WTC11 (cell line): ENCODE results near the gene TBX15. TPM values are rescaled to one million over a fixed set of nuclear protein-coding genes. Genes with fewer than 3 reads are reported as not detected.

Source experiments
- ATAC-seq: fragments of 200-7000 bp; cut with Tn5 transposase; 2 replicates; pipeline ENCODE4 v1.10.0; 2021; ENCODE audit warnings: mild to moderate bottlenecking, moderate library complexity
- CTCF ChIA-PET: fragments of 300-600 bp; sonication (Branson Sonifier 250); formaldehyde crosslinking; loops from one replicate; lab custom pipeline; 2021; ENCODE audit warnings: antibody characterized with exemption; lab: Charles Lee
- POLR2A ChIA-PET: fragments of 350-600 bp; sonication (Branson Sonifier 250); formaldehyde crosslinking; loops from one replicate; lab custom pipeline; 2021; ENCODE audit warnings: antibody characterized with exemption; lab: Charles Lee
- DNase-seq: peaks from one replicate; pipeline ENCODE4 v3.0.0; 2021; ENCODE audit warnings: low spot score
- H3K27ac Mint-ChIP-seq: 2 replicates; pipeline ENCODE4 v1.8.0; 2021; ENCODE audit warnings: mixed read lengths
- H3K27me3 Mint-ChIP-seq: 2 replicates; pipeline ENCODE4 v1.8.0; 2021; ENCODE audit warnings: low read depth, mild to moderate bottlenecking, moderate library complexity, mixed read lengths
- H3K36me3 Mint-ChIP-seq: 2 replicates; pipeline ENCODE4 v1.8.0; 2021; ENCODE audit warnings: mixed read lengths
- H3K4me1 Mint-ChIP-seq: 2 replicates; pipeline ENCODE4 v1.8.0; 2022; ENCODE audit warnings: mixed read lengths
- H3K4me3 Mint-ChIP-seq: 2 replicates; pipeline ENCODE4 v1.8.0; 2021; ENCODE audit warnings: mild to moderate bottlenecking, moderate library complexity, mixed read lengths
- H3K9me3 Mint-ChIP-seq: 2 replicates; pipeline ENCODE4 v1.8.0; 2021; ENCODE audit warnings: mixed read lengths
- ATF1 ChIP-seq: sonication (generic); formaldehyde crosslinking; IDR thresholded peaks from 2 replicates; pipeline ENCODE4 v1.8.1; 2023; ENCODE audit warnings: mild to moderate bottlenecking, moderate library complexity, missing genetic modification reagents
- ESRRA ChIP-seq: sonication (generic); formaldehyde crosslinking; IDR thresholded peaks from 2 replicates; pipeline ENCODE4 v1.8.1; 2022; ENCODE audit warnings: mild to moderate bottlenecking, missing genetic modification reagents, borderline replicate concordance
- GABPB1 ChIP-seq: sonication (generic); formaldehyde crosslinking; IDR thresholded peaks from 2 replicates; pipeline ENCODE4 v1.8.1; 2023; ENCODE audit warnings: mild to moderate bottlenecking, missing genetic modification reagents
- KAT7 ChIP-seq: sonication (generic); formaldehyde crosslinking; IDR thresholded peaks from 2 replicates; pipeline ENCODE4 v1.8.1; 2023; ENCODE audit warnings: missing genetic modification reagents, mild to moderate bottlenecking, borderline replicate concordance
- NFATC4 ChIP-seq: fragments of 250-450 bp; sonication (Bioruptor Pico); IDR thresholded peaks from 2 replicates; pipeline ENCODE4 v1.9.0; 2021; ENCODE audit warnings: mild to moderate bottlenecking
- NFYB ChIP-seq: sonication (generic); formaldehyde crosslinking; conservative IDR thresholded peaks from 2 replicates; pipeline ENCODE4 v1.8.0; 2022; ENCODE audit warnings: low read depth, missing genetic modification reagents
- RORB ChIP-seq: fragments of 250-450 bp; sonication (Bioruptor Pico); IDR thresholded peaks from 2 replicates; pipeline ENCODE4 v1.9.0; 2021; ENCODE audit warnings: mild to moderate bottlenecking
- SMAD4 ChIP-seq: sonication (generic); formaldehyde crosslinking; IDR thresholded peaks from 2 replicates; pipeline ENCODE4 v1.8.0; 2022; ENCODE audit warnings: mild to moderate bottlenecking, missing genetic modification reagents
- ZBTB21 ChIP-seq: sonication (generic); formaldehyde crosslinking; IDR thresholded peaks from 2 replicates; pipeline ENCODE4 v1.8.1; 2023; ENCODE audit warnings: mild to moderate bottlenecking, missing genetic modification reagents, borderline replicate concordance
- ZNF317 ChIP-seq: sonication (generic); formaldehyde crosslinking; IDR thresholded peaks from 2 replicates; pipeline ENCODE4 v1.8.1; 2023; ENCODE audit warnings: low read depth, mild to moderate bottlenecking, moderate library complexity, missing genetic modification reagents, borderline replicate concordance
- ZNF396 ChIP-seq: fragments of 250-450 bp; sonication (Bioruptor Pico); IDR thresholded peaks from 2 replicates; pipeline ENCODE4 v1.8.0; 2021; ENCODE audit warnings: mild to moderate bottlenecking, moderate library complexity, borderline replicate concordance
- total RNA-seq: library from RNA; stranded (reverse); gene quantifications from 3 replicates; pipeline ENCODE4 v1.2.3, GENCODE V29; 2021
- TF ChIP-seq, protein P1 (sequence below): sonication (generic); formaldehyde crosslinking; conservative IDR thresholded peaks from 2 replicates; pipeline ENCODE4 v1.8.1; 2023; ENCODE audit warnings: mild to moderate bottlenecking, low read depth, missing genetic modification reagents, moderate library complexity
- TF ChIP-seq, protein P2 (sequence below): fragments of 250-450 bp; sonication (Bioruptor Pico); IDR thresholded peaks from 2 replicates; pipeline ENCODE4 v2.1.2; 2022; ENCODE audit warnings: mild to moderate bottlenecking, moderate library complexity
- TF ChIP-seq, protein P3 (sequence below): sonication (generic); formaldehyde crosslinking; IDR thresholded peaks from 2 replicates; pipeline ENCODE4 v1.8.0; 2022; ENCODE audit warnings: mild to moderate bottlenecking, missing genetic modification reagents
- TF ChIP-seq, protein P4 (sequence below): sonication (generic); formaldehyde crosslinking; IDR thresholded peaks from 2 replicates; pipeline ENCODE4 v1.8.0; 2022; ENCODE audit warnings: mild to moderate bottlenecking, missing genetic modification reagents
- TF ChIP-seq, protein P5 (sequence below): fragments of 250-450 bp; sonication (Bioruptor Pico); conservative IDR thresholded peaks from 2 replicates; pipeline ENCODE4 v1.9.0; 2021; ENCODE audit warnings: mild to moderate bottlenecking
- TF ChIP-seq, protein P6 (sequence below): sonication (generic); formaldehyde crosslinking; IDR thresholded peaks from 2 replicates; pipeline ENCODE4 v1.8.1; 2022; ENCODE audit warnings: mild to moderate bottlenecking, moderate library complexity, missing genetic modification reagents
- TF ChIP-seq, protein P7 (sequence below): fragments of 250-450 bp; sonication (Bioruptor Pico); IDR thresholded peaks from 2 replicates; pipeline ENCODE4 v1.9.0; 2021; ENCODE audit warnings: moderate library complexity, mild to moderate bottlenecking, inconsistent platforms, borderline replicate concordance
- TF ChIP-seq, protein P8 (sequence below): sonication (generic); formaldehyde crosslinking; IDR thresholded peaks from 2 replicates; pipeline ENCODE4 v1.8.0; 2023; ENCODE audit warnings: missing genetic modification reagents, mild to moderate bottlenecking, borderline replicate concordance

Gene TBX15
- total RNA-seq, 1 experiment from 2014 or later: 0.11 TPM

DNA sequence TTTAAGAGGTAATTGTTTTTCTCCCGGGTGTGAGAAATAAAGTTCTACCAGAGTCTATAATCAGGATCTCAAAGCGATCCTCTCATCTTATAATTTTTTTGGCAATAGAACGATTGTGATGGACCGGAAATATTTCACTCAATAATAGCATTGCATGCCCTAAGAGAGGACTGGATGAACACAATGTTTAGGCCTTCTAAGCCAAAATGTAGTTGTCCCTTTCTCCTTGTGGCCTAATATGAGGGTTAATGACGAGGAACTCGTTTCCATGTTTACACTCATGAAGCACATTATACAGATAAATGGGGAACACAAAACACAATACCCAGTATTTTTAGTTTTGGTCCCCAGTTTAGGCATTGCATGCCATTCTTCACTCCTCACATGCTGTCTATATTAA is 5.9 kb downstream of the TBX15 start:
- ChIA-PET POLR2A (no interaction called here), CTCF (interaction anchor here (1.8 kb wide), 1 partner anchor 27 kb away, joined by 5 read pairs; no protein-coding TSS in a partner anchor)
- Mint-ChIP-seq H3K9me3 (no peaks in the 10 kb centered on the region), H3K27me3 (peaks cover 100% of the 10 kb centered on the region), H3K36me3 (no peaks in the 10 kb centered on the region; the same call in 1 of the 2 replicates), H3K4me1 (peaks cover 59% of the 10 kb centered on the region), H3K4me3 (no peak overlapping the region), H3K27ac (no peak overlapping the region)
- ATAC-seq: no peak
- DNase-seq: no peak
- TF ChIP-seq ESRRA: no peak
- TF ChIP-seq KAT7 (CRISPR knock-in tag): no peak
- no peak for TF ChIP-seq ATF1
- TF ChIP-seq, protein P1, sequence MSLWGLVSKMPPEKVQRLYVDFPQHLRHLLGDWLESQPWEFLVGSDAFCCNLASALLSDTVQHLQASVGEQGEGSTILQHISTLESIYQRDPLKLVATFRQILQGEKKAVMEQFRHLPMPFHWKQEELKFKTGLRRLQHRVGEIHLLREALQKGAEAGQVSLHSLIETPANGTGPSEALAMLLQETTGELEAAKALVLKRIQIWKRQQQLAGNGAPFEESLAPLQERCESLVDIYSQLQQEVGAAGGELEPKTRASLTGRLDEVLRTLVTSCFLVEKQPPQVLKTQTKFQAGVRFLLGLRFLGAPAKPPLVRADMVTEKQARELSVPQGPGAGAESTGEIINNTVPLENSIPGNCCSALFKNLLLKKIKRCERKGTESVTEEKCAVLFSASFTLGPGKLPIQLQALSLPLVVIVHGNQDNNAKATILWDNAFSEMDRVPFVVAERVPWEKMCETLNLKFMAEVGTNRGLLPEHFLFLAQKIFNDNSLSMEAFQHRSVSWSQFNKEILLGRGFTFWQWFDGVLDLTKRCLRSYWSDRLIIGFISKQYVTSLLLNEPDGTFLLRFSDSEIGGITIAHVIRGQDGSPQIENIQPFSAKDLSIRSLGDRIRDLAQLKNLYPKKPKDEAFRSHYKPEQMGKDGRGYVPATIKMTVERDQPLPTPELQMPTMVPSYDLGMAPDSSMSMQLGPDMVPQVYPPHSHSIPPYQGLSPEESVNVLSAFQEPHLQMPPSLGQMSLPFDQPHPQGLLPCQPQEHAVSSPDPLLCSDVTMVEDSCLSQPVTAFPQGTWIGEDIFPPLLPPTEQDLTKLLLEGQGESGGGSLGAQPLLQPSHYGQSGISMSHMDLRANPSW (CRISPR knock-in tag): no peak
- TF ChIP-seq ZBTB21 (CRISPR knock-in tag): no peak
- TF ChIP-seq, protein P2, sequence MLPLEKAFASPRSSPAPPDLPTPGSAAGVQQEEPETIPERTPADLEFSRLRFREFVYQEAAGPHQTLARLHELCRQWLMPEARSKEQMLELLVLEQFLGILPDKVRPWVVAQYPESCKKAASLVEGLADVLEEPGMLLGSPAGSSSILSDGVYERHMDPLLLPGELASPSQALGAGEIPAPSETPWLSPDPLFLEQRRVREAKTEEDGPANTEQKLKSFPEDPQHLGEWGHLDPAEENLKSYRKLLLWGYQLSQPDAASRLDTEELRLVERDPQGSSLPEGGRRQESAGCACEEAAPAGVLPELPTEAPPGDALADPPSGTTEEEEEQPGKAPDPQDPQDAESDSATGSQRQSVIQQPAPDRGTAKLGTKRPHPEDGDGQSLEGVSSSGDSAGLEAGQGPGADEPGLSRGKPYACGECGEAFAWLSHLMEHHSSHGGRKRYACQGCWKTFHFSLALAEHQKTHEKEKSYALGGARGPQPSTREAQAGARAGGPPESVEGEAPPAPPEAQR (CRISPR knock-in tag): no peak

DNA sequence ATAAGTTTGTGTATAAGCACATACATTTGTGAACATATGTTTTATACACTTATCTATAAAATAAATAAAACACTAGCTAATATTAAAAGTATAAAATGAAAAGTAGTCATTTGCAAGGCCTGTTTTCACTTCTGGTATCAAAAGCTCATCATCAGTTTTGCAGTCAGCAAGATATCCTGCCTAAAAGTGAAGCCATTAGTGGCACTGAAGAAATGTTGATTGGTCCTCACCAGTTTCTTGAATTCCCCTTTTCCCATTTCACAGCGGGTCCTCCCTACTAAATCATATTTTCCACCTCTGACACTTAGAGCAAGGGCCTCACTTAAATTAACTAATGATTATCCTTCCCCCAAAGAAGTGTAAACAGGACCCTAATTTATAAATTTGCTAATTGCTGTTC is 6.7 kb downstream of the TBX15 start:
- Mint-ChIP-seq H3K27me3 (peaks cover 100% of the 10 kb centered on the region), H3K9me3 (no peaks in the 10 kb centered on the region), H3K27ac (no peak overlapping the region), H3K4me3 (no peak overlapping the region), H3K36me3 (no peaks in the 10 kb centered on the region; the same call in 1 of the 2 replicates), H3K4me1 (peaks cover 51% of the 10 kb centered on the region)
- ATAC-seq (no peak), DNase-seq (no peak)
- POLR2A ChIA-PET: no interaction called here
- CTCF ChIA-PET: interaction anchor here (1.8 kb wide), 1 partner anchor 27 kb away, joined by 5 read pairs; no protein-coding TSS in a partner anchor
- TF ChIP-seq NFYB (no peak), ZNF396 (no peak), ZNF317 (CRISPR knock-in tag) (no peak), NFATC4 (CRISPR knock-in tag) (no peak), SMAD4 (no peak), RORB (CRISPR knock-in tag) (no peak), GABPB1 (CRISPR knock-in tag) (no peak)
- TF ChIP-seq, protein P3, sequence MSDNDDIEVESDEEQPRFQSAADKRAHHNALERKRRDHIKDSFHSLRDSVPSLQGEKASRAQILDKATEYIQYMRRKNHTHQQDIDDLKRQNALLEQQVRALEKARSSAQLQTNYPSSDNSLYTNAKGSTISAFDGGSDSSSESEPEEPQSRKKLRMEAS (CRISPR knock-in tag): no peak
- TF ChIP-seq, protein P4, sequence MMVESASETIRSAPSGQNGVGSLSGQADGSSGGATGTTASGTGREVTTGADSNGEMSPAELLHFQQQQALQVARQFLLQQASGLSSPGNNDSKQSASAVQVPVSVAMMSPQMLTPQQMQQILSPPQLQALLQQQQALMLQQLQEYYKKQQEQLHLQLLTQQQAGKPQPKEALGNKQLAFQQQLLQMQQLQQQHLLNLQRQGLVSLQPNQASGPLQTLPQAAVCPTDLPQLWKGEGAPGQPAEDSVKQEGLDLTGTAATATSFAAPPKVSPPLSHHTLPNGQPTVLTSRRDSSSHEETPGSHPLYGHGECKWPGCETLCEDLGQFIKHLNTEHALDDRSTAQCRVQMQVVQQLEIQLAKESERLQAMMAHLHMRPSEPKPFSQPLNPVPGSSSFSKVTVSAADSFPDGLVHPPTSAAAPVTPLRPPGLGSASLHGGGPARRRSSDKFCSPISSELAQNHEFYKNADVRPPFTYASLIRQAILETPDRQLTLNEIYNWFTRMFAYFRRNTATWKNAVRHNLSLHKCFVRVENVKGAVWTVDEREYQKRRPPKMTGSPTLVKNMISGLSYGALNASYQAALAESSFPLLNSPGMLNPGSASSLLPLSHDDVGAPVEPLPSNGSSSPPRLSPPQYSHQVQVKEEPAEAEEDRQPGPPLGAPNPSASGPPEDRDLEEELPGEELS (CRISPR knock-in tag): no peak
- TF ChIP-seq, protein P5, sequence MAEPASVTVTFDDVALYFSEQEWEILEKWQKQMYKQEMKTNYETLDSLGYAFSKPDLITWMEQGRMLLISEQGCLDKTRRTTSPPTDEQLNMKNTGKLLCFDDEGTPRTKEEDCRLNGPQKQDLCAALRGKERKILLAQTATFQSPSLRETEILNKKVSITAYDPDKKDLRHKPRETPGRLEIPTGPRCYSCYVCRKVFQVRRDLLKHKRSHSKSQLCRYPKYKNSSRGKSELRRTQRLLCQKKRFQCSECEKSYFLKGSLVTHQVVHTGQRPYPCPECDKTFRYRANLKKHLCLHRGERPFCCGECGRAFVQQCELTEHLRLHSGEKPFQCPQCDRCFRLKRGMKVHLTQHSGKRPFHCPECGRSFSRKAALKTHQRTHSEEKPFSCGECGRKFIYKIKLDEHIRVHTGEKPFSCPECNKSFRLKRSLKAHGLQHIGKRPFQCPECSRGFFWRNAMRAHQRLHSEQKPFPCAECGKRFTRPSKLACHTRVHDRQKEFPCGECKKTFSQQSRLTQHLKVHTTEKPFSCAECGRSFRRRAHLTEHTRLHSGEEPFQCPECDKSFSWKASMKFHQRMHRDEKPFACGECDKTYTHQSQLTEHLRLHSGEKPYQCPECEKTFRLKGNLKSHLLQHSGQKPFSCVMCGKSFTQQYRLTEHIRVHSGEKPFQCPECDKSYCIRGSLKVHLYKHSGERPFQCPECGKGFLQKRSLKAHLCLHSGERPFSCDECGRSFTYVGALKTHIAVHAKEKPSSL (CRISPR knock-in tag): no peak
- TF ChIP-seq, protein P6, sequence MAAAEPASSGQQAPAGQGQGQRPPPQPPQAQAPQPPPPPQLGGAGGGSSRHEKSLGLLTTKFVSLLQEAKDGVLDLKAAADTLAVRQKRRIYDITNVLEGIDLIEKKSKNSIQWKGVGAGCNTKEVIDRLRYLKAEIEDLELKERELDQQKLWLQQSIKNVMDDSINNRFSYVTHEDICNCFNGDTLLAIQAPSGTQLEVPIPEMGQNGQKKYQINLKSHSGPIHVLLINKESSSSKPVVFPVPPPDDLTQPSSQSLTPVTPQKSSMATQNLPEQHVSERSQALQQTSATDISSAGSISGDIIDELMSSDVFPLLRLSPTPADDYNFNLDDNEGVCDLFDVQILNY (CRISPR knock-in tag): no peak
- TF ChIP-seq, protein P7, sequence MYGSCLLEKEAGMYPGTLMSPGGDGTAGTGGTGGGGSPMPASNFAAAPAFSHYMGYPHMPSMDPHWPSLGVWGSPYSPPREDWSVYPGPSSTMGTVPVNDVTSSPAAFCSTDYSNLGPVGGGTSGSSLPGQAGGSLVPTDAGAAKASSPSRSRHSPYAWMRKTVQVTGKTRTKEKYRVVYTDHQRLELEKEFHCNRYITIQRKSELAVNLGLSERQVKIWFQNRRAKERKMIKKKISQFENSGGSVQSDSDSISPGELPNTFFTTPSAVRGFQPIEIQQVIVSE (CRISPR knock-in tag): no peak
- TF ChIP-seq, protein P8, sequence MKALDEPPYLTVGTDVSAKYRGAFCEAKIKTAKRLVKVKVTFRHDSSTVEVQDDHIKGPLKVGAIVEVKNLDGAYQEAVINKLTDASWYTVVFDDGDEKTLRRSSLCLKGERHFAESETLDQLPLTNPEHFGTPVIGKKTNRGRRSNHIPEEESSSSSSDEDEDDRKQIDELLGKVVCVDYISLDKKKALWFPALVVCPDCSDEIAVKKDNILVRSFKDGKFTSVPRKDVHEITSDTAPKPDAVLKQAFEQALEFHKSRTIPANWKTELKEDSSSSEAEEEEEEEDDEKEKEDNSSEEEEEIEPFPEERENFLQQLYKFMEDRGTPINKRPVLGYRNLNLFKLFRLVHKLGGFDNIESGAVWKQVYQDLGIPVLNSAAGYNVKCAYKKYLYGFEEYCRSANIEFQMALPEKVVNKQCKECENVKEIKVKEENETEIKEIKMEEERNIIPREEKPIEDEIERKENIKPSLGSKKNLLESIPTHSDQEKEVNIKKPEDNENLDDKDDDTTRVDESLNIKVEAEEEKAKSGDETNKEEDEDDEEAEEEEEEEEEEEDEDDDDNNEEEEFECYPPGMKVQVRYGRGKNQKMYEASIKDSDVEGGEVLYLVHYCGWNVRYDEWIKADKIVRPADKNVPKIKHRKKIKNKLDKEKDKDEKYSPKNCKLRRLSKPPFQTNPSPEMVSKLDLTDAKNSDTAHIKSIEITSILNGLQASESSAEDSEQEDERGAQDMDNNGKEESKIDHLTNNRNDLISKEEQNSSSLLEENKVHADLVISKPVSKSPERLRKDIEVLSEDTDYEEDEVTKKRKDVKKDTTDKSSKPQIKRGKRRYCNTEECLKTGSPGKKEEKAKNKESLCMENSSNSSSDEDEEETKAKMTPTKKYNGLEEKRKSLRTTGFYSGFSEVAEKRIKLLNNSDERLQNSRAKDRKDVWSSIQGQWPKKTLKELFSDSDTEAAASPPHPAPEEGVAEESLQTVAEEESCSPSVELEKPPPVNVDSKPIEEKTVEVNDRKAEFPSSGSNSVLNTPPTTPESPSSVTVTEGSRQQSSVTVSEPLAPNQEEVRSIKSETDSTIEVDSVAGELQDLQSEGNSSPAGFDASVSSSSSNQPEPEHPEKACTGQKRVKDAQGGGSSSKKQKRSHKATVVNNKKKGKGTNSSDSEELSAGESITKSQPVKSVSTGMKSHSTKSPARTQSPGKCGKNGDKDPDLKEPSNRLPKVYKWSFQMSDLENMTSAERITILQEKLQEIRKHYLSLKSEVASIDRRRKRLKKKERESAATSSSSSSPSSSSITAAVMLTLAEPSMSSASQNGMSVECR: no peak
